HG03060 (cell line): ENCODE measurements around the gene CEACAM18.
"Not testable (repeated sequence)": the region's sequence is repeated elsewhere in the genome, so short reads cannot be mapped to it uniquely, and the experiment has no call there.

Source experiments
- ATAC-seq: cut with Tn5 transposase; IDR thresholded peaks from one replicate; pipeline ENCODE4 v1.9.1; 2021; ENCODE audit warnings: low read depth, moderate number of reproducible peaks; ENCODE audit not compliant: unreplicated experiment

The CEACAM18 gene

DNA sequence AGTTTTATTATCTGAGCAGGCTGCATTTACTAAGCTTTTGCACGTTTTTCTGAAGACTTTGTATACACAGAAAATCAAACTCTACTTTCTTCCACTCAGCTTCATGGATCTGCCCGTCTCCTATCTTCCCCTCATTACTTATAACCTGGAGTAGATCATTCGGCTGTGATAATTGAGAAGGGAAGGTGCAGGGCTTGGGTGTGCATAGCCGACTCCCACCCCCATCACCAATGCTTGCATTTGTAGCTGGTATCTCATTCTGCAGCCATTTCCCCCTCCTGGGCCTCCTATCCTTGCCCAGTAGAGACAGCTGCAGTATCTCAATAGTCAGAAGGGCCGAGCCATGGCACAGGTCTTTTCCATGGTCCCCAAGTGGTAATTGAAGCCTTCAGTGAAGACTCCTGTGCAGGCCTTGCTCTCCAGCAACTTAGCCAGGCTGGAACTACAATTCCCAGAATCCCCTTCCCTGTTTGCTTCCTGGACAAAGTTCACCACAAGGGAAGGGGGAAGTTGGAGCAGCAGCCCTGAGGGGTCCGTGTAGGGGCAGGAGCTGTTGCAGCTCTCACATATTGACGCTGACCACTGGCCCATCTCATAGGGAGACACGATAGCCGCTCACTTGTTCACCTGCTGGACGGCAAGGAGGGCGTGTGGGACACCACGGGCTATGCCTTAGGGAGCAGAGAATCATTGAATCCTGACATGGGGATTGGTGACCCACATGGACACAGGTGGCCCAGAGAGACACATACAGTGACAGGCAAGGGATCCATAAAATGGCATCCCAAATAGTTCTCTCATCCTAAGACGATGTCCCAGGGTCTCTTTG lies 18.0 kb upstream of the CEACAM18 start:
- no peak for ATAC-seq

DNA sequence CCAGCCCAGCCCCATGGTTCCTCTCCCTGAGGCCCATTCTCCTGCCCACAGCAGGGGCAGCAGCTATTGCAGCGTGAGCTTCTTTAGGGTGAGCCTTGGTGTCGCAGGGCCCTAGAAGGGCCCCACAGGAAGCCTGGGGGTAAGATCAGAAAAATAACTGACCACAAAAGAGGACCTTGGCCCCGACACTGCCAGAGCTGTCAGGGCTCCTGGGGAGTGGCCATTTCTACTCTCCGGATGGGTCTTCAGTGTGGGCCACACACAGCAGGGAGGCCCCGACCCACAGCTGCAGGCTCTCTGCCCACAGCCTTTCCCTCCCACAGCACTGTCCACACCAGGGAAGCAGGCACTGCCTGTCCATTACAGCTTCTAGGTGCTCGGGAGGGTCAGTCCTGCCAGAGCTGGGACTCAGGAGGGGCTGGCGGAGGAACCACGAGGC lies 16.6 kb upstream of the CEACAM18 start:
- no peak for ATAC-seq

DNA sequence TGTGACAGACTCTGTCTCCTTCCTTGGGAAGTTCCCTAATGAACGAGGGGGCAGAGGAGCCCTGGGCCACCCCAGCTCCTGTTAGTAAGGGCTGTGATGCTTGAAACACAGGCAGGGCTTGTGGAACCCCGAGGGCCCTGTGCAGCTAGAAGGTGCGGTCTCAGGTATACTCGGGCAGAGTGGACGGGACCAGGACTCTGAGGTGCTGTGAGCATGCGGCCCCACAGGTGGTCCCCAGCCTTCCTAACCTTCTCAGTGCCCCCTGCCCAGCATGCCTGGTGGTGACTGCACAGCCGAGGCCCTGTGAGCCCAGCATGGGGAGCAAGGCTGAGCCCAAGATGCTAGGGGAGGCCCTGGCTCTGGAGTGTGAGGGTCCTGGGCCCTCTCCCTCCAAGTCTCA lies 16.1 kb upstream of the CEACAM18 start:
- ATAC-seq = no peak

DNA sequence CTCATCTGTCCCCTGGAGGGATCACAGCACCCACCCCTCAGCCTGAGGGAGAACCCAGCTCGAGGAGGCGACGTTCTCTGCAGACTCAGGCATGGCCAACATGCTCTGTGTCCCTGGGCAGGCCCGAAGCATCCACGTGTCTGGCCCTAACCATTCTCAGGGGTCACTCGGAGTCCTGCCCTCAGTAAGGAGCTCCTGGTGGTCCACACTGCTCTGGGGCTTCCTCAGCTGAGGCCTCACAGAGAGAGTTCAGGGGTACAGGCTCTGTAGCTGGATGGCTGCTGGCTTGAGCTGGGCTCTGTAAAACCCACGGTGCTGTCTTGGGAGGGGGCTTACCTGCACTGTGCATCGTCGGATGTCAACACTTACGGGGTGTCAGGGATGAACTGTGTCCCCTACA lies 15.7 kb upstream of the CEACAM18 start:
- no peak for ATAC-seq

DNA sequence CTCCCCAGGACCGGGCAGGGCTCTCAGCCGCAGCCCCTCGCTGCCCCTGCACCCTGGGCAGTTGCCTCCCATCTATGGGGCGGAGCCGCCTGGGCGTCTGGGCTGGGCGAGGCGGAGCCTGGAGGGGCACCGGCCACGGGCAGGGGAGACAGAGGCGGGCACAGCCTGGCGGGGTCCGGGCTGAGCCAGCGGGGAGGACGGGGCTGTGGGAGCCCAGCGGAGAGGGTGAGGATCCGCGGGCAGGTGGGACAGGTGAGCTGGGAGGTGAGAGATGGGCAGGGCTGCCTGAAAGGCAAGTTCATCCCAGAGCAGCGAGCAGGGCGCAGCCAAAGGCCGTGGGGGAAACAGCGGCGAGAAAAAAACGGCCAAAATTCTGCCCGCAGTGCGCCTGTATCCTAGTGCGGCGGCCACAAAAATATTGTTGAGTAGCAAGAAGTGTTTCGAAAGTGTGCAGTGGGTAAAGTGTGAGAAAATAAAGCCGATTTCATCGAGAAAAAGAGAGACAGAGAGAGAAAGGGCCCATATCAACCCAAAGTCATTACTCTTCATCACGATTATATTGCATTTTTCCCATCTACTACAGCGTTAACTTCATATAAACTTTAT lies 14.3 kb upstream of the CEACAM18 start:
- not testable (repeated sequence) for ATAC-seq

DNA sequence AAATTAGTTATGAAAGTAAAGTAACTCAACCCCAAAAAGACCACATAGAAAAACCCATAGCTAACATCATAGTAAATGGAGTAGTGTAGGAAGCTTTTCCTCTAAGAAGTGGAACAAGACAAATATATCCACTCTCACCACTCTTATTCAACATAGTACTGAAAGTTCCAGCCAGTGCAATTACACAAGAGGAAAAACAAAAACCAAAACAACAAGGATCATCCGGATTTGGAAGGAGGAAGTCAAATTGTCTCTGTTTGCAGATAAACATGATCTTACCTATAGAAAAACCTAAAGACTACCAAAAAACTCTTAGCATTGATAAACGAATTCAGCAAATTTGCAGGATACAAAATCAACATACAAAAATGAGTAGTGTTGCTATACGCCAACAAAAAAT lies 11.6 kb upstream of the CEACAM18 start:
- ATAC-seq = no peak

DNA sequence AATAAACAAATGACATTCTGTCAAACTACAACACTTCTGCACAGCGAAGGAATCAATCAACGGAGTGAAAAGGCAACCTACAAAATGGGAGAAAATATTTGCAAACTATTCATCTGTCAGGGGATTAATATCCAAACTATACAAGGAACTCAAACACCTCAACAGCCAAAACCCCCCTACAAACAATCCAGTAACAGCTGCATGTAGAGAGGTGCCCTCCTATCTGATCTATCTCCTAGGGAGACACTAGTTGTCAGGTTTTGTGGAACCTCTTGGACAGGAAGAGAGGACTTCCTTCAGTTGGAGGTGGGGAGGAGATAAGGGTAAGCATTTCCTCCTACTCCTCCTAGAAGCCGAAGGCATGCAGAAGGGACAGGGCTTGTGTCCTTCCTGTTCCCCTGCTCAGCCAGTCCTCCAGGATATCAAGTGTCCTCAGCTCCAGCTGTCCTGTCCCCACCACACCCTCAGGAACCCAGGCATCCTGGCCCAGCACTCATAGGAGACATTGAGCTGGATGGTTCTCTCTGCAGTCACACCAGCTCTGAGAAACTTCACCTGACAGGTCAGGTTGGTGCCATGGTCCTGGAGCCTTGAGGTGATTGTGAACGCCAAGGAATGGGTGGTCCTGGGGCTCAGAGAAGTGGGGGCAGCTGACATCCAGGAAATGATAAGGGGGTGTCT lies 10.3 kb upstream of the CEACAM18 start:
- no peak for ATAC-seq

DNA sequence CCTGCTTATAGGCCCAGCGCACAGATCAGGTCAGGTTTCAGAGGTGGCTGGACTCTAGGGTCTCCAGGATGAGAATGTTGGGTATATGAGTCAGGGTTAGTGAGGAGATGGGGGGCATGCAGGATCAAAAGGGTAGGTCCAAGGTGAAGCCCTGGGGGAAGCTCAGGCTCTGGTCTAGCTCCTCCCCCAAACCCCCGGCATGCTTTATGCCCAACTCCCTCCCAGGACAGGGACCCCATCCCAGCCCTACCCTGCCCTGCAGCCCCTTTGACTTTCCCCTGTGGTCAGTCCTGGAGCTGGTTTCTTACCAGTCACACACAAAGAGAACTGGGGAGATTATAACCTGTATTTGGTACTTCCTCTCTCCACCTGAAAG lies 9.8 kb upstream of the CEACAM18 start:
- no peak for ATAC-seq

DNA sequence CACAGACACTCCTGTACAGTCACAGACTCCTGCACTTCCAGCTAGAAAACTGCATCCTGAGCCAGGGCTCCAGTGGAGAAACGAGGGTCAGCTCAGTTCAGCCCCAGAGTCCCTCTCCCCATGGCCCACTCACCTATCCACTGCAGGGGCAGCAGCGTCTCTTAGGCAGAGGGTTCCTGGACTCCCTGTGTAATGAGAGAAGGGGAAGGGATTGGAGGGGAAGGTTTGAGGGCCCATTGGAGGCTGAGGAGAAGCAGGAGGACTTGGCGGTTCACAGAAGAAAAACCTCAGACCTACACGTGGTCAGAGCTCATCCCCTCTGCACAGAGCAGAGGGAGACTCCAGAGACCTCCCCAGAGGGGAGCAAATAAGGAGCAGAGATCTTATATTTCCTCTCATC lies 9.2 kb upstream of the CEACAM18 start:
- no peak for ATAC-seq

DNA sequence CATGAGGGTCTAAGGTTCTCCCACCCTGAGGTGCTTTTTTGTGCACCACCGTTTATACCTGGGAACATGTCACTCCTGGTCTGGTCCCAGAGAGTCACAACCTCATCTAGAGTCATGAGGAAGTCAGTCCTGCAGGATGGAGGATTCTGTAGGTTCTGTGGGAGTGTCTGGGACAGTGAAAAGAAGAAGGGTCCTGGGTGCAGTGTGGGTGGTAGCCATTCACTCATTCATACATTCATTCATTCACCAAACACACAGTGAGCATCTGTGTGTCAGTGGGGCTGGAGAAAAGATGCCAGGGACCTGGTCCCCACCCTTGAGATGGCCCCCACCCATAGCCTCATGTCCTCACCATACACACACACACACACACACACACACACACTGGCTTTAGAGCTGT lies 8.7 kb upstream of the CEACAM18 start:
- no peak for ATAC-seq

DNA sequence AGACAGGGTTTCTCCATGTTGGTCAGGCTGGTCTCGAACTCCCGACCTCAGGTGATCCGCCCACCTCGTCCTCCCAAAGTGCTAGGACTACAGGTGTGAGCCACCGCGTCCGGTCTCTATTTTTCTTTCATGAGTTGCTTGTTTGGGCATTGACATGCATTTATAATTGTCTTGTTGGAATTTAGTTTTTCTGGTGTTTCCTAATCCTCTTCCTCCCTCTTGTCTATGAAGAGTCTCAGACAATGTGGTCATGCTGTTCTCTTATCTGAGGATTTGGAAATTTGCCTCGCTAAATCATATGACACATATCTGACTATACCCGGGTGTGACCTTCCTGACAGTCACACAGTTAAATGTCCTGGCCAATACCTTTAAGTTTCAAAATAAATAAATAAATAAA lies 7.4 kb upstream of the CEACAM18 start:
- no peak for ATAC-seq

DNA sequence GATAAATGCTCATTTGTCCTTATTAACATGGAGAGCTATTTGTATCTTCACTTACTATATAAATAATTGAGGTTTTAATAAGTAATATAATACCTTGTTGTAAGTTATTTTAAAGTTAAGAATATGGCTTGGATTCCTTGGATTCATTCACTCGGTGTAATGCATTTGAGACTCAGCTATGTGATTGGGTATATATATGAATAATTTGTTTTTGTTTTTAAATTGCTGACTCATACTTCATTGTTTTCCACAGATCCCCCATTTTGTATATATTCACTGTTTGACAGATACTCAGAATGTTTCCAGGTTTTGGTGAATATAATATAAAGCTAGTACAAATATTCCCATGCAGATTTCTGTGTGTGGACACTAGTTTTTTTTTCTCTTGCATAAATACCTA lies 6.8 kb upstream of the CEACAM18 start:
- ATAC-seq = no peak

DNA sequence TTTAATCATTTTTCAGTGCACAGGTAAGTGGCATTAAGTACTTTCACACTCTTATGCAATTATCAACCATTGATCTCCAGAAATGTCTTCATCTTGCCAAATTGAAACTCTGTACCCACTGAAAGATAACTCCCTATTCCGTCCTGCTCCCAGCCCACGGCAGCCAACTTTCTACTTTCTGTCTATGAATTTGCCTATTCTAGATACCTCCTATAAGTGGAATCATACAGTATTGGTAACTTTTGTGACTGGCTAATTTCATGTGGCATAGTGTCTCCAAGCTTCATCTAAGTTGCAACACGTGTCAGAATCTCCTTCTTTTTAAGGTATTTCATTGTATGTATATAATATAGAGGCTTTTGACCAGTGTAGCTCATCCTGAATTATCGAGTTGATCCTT lies 5.7 kb upstream of the CEACAM18 start:
- ATAC-seq = no peak

DNA sequence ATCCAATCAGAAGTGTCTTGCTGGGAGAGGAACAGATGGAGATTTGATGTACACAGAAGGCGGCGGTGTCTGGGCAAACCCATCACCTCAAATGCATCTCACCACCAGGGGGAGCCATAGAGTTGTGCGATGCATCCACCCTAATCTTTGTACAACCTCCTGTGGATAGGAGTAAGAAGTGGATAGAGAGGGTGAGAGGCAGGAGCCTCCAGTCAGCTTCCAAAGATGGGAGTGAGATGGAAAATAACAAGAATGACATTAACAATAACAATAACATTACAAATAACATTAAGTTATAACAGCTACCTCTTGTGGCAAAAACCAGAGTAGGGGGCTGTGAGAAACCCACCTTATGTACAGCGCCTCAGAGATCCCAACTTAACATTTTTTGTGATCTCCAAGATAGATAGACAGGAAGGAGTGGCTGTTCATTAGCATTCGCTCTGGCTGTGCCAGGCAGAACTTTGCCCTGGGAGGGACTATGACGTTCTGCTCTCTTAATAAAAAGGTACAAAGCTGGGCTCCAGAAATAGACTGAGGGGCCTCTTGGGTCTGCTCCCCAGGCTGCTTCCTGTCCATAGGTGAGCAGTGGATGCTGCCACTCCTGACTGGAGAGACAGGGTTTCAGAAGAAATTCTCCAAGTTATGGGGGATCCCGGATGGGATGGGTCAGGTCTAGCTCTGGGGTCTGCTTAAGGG lies 5.2 kb upstream of the CEACAM18 start:
- ATAC-seq = no peak

DNA sequence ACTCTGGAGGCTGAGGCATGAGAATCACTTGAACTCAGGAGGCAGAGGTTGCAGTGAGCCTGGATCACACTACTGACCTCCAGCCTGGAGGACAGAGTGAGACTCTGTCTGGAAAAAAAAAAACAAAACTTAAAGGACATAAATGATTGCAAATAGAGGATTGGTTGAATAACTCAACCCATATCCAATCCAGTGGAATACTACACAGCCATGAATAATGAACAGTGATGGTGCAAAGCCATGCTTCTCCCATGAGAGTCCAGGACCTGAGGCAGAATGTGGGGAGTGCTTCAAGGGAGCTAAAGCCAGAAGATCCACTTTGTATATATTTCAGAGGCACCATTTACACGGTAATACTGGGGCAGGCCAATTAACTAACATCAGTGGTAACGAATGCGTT lies 2.2 kb upstream of the CEACAM18 start:
- no peak for ATAC-seq

DNA sequence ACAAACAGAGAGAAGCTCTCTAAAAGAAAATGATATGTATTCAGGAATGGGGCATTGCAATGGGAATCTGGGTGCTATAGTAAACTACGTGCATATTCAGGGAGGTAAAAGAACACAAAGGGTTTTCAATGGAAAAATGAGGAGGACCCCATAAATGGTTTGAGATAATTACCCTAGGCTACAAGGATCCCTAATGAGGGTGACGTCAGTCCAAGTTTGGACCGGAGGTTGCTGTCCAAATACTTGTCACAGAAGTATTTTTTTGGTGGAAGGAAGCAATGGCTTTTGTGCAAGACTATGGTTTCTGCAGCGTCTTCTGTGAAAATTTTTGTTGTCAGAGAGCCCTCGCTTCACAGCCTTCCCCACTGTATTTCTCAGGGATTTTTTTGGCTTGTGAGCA lies 995 bp upstream of the CEACAM18 start:
- no peak for ATAC-seq

DNA sequence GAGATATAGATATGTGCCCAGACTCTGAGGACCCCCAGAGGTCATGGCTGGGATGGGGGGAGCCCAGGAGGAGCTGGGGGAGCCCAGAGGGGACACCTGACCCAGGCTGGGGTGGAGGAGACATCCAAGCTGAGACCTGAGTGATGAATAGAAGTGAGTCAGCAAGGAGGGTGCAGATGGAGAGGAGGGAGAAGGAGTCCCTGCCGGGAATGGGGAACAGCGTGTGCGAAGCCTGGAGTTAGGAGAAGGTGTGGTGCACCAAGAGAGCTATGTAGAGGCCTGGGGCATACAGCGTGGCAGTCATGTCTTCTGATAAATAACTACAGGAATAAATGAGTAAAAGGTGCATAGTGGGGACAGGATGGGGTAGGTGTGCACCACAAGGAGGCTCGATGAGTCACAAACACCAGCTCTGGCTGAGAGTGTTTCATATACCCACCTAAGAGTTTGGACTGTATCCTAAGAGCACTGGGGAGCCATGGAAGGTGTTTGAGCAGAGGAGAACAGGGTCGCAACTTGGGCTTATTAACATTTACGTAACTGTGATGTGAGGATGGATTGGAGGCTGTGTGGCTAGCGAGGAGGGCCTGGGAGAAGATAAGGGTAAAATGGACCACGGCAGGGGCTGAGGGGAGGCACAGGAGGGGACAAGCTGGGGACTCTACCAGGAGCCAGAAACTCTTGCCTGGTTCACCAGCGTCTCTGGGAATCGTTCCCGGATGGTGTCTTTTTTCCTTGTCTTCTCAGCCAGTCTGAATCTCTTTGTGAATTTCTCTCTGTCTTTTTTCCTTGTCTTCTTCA lies 1.4 kb downstream of the CEACAM18 start:
- ATAC-seq = no peak

DNA sequence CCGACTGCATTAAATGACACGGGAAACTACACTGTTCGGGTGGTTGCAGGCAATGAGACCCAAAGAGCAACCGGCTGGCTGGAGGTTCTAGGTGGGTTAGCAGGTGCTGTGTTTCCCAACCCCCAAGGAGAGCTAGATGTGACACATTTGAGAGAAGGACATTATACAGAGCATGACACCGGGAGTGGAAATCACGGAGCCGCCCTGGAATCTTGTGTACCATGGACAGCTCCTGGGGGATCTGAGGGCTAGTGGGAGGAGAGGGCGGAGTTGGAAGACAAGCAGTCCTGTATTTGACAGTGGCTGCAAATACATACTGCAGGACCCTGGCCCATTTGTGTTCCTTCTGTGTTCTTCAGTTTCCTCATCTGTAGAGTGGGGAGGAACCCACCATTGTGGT lies 2.3 kb downstream of the CEACAM18 start:
- ATAC-seq = no peak

DNA sequence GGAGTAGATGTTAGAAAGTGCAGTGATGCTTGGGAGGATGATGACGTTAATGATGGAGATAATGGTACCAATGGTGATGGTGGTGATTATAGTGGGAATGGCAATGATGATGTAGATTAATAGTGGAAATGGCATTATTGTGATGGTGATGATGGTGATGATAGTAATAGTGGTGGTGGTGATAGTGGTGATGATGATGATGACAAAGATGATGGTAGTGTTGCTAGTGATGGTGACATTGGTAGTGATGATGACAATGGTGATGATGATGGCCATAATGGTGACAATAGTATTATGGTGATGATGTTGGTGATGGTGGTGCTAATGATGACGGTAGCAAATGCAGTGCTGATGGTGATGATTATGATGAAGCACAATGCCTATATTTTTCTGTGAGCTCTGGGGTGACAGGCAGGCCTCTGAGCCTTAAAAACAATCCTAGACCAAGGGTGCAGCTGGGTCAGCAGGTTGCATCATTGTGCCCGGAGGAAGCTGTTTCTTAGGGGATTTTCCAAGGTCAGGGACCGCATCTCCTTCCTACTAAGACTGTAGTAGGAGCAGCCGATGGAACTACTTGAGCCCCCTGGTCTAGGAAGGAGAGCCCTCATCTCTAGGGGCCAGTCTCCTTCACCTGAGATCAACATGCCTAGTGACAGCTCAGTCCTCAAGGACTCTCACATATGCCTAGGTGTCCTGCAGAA lies 7.8 kb downstream of the CEACAM18 start:
- ATAC-seq = no peak

DNA sequence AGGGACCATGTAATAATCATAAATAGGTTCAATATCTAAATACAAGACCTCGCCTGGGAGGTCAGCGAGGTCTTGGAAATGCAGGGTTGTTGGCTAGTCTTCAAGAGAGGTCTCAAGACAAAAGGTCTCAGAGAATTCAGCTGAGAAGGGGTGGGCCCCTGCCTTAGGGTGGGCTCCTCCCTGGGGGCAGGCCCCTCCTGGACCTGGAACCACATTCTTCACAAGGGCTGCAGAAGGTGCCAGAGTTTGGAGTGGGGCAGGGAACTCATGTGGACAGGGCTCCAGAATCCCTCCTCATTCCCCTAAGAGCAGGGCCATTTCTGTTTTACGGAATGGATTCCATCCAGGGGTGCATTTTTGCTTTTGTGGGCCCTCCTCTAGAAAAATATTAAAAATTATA lies 10.2 kb downstream of the CEACAM18 start:
- no peak for ATAC-seq
